C4-2B (cell line): Measurements from ENCODE around the gene CLSTN2.

Experiments used
- H3K27ac ChIP-seq: fragments of 450-650 bp; 2 replicates; pipeline ENCODE4 v1.5.1; 2017
- CTCF ChIP-seq: fragments of 450-650 bp; conservative IDR thresholded peaks from 2 replicates; pipeline ENCODE4 v1.5.1; 2017; ENCODE audit warnings: mild to moderate bottlenecking
- ZFX ChIP-seq: fragments of 450-650 bp; IDR thresholded peaks from 2 replicates; pipeline ENCODE4 v1.6.1; 2017

The CLSTN2 gene

GRCh38 chr3:140165781-140166180, 230.8 kb downstream of the CLSTN2 start:
- TF ChIP-seq CTCF: no peak
- TF ChIP-seq ZFX: no peak
- no peak overlapping the region for H3K27ac ChIP-seq

- TF ChIP-seq CTCF (no peak), ZFX (no peak)
- H3K27ac ChIP-seq: no peak overlapping the region
Measured at GRCh38 chr3:140166861-140167599, 232.0 kb downstream of the CLSTN2 start.

GRCh38 chr3:140167600-140168281, 232.8 kb downstream of the CLSTN2 start:
- no peak overlapping the region for H3K27ac ChIP-seq
- no peak for TF ChIP-seq ZFX
- TF ChIP-seq CTCF: no peak

GRCh38 chr3:140170612-140171011, 235.6 kb downstream of the CLSTN2 start:
- H3K27ac ChIP-seq: no peak overlapping the region
- no peak for TF ChIP-seq ZFX
- TF ChIP-seq CTCF: no peak

- H3K27ac ChIP-seq: no peak overlapping the region
Measured at GRCh38 chr3:140176526-140176925, 241.5 kb downstream of the CLSTN2 start.

GRCh38 chr3:140177943-140178342, 243.0 kb downstream of the CLSTN2 start:
- TF ChIP-seq CTCF (no peak), ZFX (no peak)
- no peak overlapping the region for H3K27ac ChIP-seq

More at GRCh38 chr3:140176526-140176925, 241.5 kb downstream of the CLSTN2 start:
- TF ChIP-seq CTCF (no peak), ZFX (no peak)

- H3K27ac ChIP-seq: no peak overlapping the region
- TF ChIP-seq ZFX: no peak
- no peak for TF ChIP-seq CTCF
Measured at GRCh38 chr3:140178482-140178881, 243.5 kb downstream of the CLSTN2 start.
